A549 (cell line): Measurements from ENCODE around the gene FOSL1. TPM values are rescaled to one million over a fixed set of nuclear protein-coding genes. Genes with fewer than 3 reads are reported as not detected.
A peak's percentile ranks its signal among the peaks of the same experiment; 100 is the strongest.

Experiments
- ATAC-seq, 2 experiments: fragments of 200-7000 bp in 1 of 2; fragments of >200 bp in 1 of 2; cut with Nextera tagmentation in 1 of 2; cut with Tn5 transposase in 1 of 2; 3 replicates each; pipeline versions ENCODE4 v1.8.0 to v1.9.1; 2018 to 2020; ENCODE audit warnings: mild to moderate bottlenecking in 1 of 2, moderate library complexity in 1 of 2
- CTCF ChIA-PET: fragments of 300-600 bp; sonication (Branson Sonifier 250); formaldehyde crosslinking; extraction: SDS; loops from one replicate; lab custom pipeline; 2021; ENCODE audit warnings: antibody characterized with exemption, inconsistent platforms; lab: Yijun Ruan, JAX
- POLR2A ChIA-PET: fragments of 350-600 bp; formaldehyde crosslinking; extraction: SDS; loops from one replicate; lab custom pipeline; 2021; ENCODE audit warnings: antibody characterized with exemption, inconsistent platforms; lab: Yijun Ruan, JAX
- DNase-seq, 2 experiments: peaks; one replicate each; pipeline versions ENCODE4 v3.0.0 to v3.0.0-alpha.2; 2011 to 2016; ENCODE audit warnings: low read depth in 1 of 2, low spot score in 1 of 2
- FAIRE-seq: peaks from 2 replicates; lab custom pipeline; 2011; peaks lifted over from hg19 to GRCh38; lab: Jason Lieb, UNC
- H3K27ac ChIP-seq, 2 experiments: fragments of >200 bp; sonication (Bioruptor Twin); formaldehyde crosslinking; 3 replicates each; pipeline ENCODE4 v1.5.1; 2016 to 2017
- H3K4me1 ChIP-seq: fragments of >200 bp; sonication (Bioruptor Twin); formaldehyde crosslinking; 3 replicates; pipeline ENCODE4 v1.6.1; 2016
- H3K4me2 ChIP-seq: fragments of >200 bp; sonication (Bioruptor Twin); formaldehyde crosslinking; 3 replicates; pipeline ENCODE4 v1.6.1; 2016
- H3K4me3 ChIP-seq: fragments of >200 bp; sonication (Bioruptor Twin); formaldehyde crosslinking; 3 replicates; pipeline ENCODE4 v1.5.1; 2016
- H3K9me3 ChIP-seq: fragments of >200 bp; sonication (Bioruptor Twin); formaldehyde crosslinking; 3 replicates; pipeline ENCODE4 v1.6.1; 2016
- CBX2 ChIP-seq: fragments of 200-600 bp; sonication (generic); IDR thresholded peaks from 2 replicates; pipeline ENCODE4 v1.6.1; 2016; ENCODE audit warnings: low read depth, mild to moderate bottlenecking, borderline replicate concordance
- CBX8 ChIP-seq: fragments of 200-600 bp; sonication (generic); IDR thresholded peaks from 2 replicates; pipeline ENCODE4 v1.6.1; 2016
- CEBPB ChIP-seq, 2 experiments: fragments of >200 bp in 1 of 2; sonication (Bioruptor Twin) in 1 of 2; formaldehyde crosslinking in 1 of 2; IDR thresholded peaks; 2 replicates each; pipeline ENCODE4 v1.6.1; 2012 to 2016
- CHD2 ChIP-seq: fragments of 150-350 bp; IDR thresholded peaks from 2 replicates; pipeline ENCODE4 v1.6.1; 2014; ENCODE audit warnings: low read length; ENCODE audit not compliant: partially characterized antibody
- CHD4 ChIP-seq: fragments of 200-600 bp; sonication (generic); IDR thresholded peaks from 2 replicates; pipeline ENCODE4 v1.6.1; 2016; ENCODE audit warnings: antibody characterized with exemption, mild to moderate bottlenecking, borderline replicate concordance
- CTCF ChIP-seq: fragments of >200 bp; sonication (Bioruptor Twin); formaldehyde crosslinking; IDR thresholded peaks from 3 replicates; pipeline ENCODE4 v1.5.1; 2016
- E2F6 ChIP-seq: IDR thresholded peaks from 2 replicates; pipeline ENCODE4 v1.6.1; 2012; ENCODE audit warnings: low read depth, borderline replicate concordance
- EP300 ChIP-seq, 2 experiments: fragments of >200 bp; sonication (Bioruptor Twin); formaldehyde crosslinking; IDR thresholded peaks; 2 replicates in 1 of 2; 3 replicates in 1 of 2; pipeline ENCODE4 v1.6.1; 2016 to 2017
- FOSB ChIP-seq: fragments of 250-450 bp; sonication (Bioruptor Pico); IDR thresholded peaks from 2 replicates; pipeline ENCODE4 v1.5.0; 2020; ENCODE audit warnings: mild to moderate bottlenecking, moderate library complexity
- FOXS1 ChIP-seq: fragments of 250-450 bp; sonication (Bioruptor Pico); IDR thresholded peaks from 2 replicates; pipeline ENCODE4 v1.5.0; 2020; ENCODE audit warnings: mild to moderate bottlenecking, moderate library complexity
- HDAC2 ChIP-seq: fragments of 200-600 bp; sonication (generic); IDR thresholded peaks from 2 replicates; pipeline ENCODE4 v1.6.1; 2016
- HOXA7 ChIP-seq: fragments of 250-450 bp; sonication (Bioruptor Pico); IDR thresholded peaks from 2 replicates; pipeline ENCODE4 v1.5.0; 2020; ENCODE audit warnings: mild to moderate bottlenecking, moderate library complexity
- HOXB13 ChIP-seq: fragments of 250-450 bp; sonication (Bioruptor Pico); IDR thresholded peaks from 2 replicates; pipeline ENCODE4 v1.5.0; 2020; ENCODE audit warnings: low read depth, mild to moderate bottlenecking, moderate library complexity
- JUN ChIP-seq, 2 experiments: fragments of >200 bp; sonication (Bioruptor Twin); formaldehyde crosslinking; IDR thresholded peaks; 2 replicates in 1 of 2; 3 replicates in 1 of 2; pipeline ENCODE4 v1.6.1; 2016 to 2017
- JUNB ChIP-seq: fragments of >200 bp; sonication (Bioruptor Twin); formaldehyde crosslinking; IDR thresholded peaks from 2 replicates; pipeline ENCODE4 v1.6.1; 2016
- MAFK ChIP-seq: fragments of 450-650 bp; IDR thresholded peaks from 2 replicates; pipeline ENCODE4 v1.6.1; 2014; ENCODE audit not compliant: partially characterized antibody
- MYC ChIP-seq: IDR thresholded peaks from 2 replicates; pipeline ENCODE4 v1.6.1; 2012; ENCODE audit warnings: mild to moderate bottlenecking, inconsistent platforms, low read length, improper control_type of control experiment, borderline replicate concordance
- NFE2L2 ChIP-seq: fragments of 150-350 bp; conservative IDR thresholded peaks from 2 replicates; pipeline ENCODE4 v1.6.1; 2014; ENCODE audit warnings: low read length
- NPAS2 ChIP-seq: fragments of 250-450 bp; sonication (Bioruptor Pico); IDR thresholded peaks from 2 replicates; pipeline ENCODE4 v1.8.0; 2022; ENCODE audit warnings: mild to moderate bottlenecking, moderate library complexity, borderline replicate concordance
- POLR2A ChIP-seq: IDR thresholded peaks from 2 replicates; pipeline ENCODE4 v1.6.1; 2012; ENCODE audit warnings: mild to moderate bottlenecking, low read length
- RAD21 ChIP-seq, 2 experiments: fragments of >200 bp in 1 of 2; sonication (Bioruptor Twin) in 1 of 2; formaldehyde crosslinking in 1 of 2; IDR thresholded peaks in 1 of 2; conservative IDR thresholded peaks in 1 of 2; 2 replicates in 1 of 2; 3 replicates in 1 of 2; pipeline ENCODE4 v1.6.1; 2012 to 2018; ENCODE audit warnings: inconsistent platforms in 1 of 2
- RCOR1 ChIP-seq: fragments of 150-350 bp; IDR thresholded peaks from 2 replicates; pipeline ENCODE4 v1.6.1; 2014; ENCODE audit warnings: antibody characterized with exemption, low read length, low read depth
- REST ChIP-seq: fragments of 200-600 bp; sonication (generic); IDR thresholded peaks from 2 replicates; pipeline ENCODE4 v1.6.1; 2016; ENCODE audit warnings: antibody characterized with exemption, mild to moderate bottlenecking, moderate library complexity
- RFX5 ChIP-seq: fragments of 450-650 bp; IDR thresholded peaks from 2 replicates; pipeline ENCODE4 v1.7.1; 2014; ENCODE audit warnings: antibody characterized with exemption, mild to moderate bottlenecking, moderate library complexity
- RNF2 ChIP-seq: fragments of 200-600 bp; sonication (generic); IDR thresholded peaks from 2 replicates; pipeline ENCODE4 v1.6.1; 2016; ENCODE audit warnings: low read depth, mild to moderate bottlenecking, antibody characterized with exemption, moderate library complexity, borderline replicate concordance
- SMC3 ChIP-seq: fragments of >200 bp; sonication (Bioruptor Twin); formaldehyde crosslinking; IDR thresholded peaks from 3 replicates; pipeline ENCODE4 v1.6.1; 2018; ENCODE audit warnings: inconsistent platforms
- TFCP2L1 ChIP-seq: fragments of 250-450 bp; sonication (Bioruptor Pico); IDR thresholded peaks from 2 replicates; pipeline ENCODE4 v1.5.0; 2021; ENCODE audit warnings: mild to moderate bottlenecking
- TP53 ChIP-seq: fragments of 250-450 bp; sonication (Bioruptor Pico); IDR thresholded peaks from 2 replicates; pipeline ENCODE4 v1.5.0; 2021; ENCODE audit warnings: mild to moderate bottlenecking, moderate library complexity
- ZC3H11A ChIP-seq: fragments of 450-650 bp; IDR thresholded peaks from 2 replicates; pipeline ENCODE4 v1.6.1; 2014; ENCODE audit warnings: antibody characterized with exemption, mild to moderate bottlenecking
- ZFP36 ChIP-seq: fragments of 450-650 bp; IDR thresholded peaks from 2 replicates; pipeline ENCODE4 v1.6.1; 2014; ENCODE audit warnings: borderline replicate concordance; ENCODE audit not compliant: partially characterized antibody
- ZNF302 ChIP-seq: fragments of 250-450 bp; sonication (Bioruptor Pico); IDR thresholded peaks from 2 replicates; pipeline ENCODE4 v1.9.0; 2021; ENCODE audit warnings: inconsistent platforms, mild to moderate bottlenecking, moderate library complexity
- ZSCAN20 ChIP-seq: fragments of 250-450 bp; sonication (Bioruptor Pico); IDR thresholded peaks from 2 replicates; pipeline ENCODE4 v1.8.0; 2022; ENCODE audit warnings: mild to moderate bottlenecking, moderate library complexity
- WGBS: methylation state at CpG from one replicate; pipeline ENCODE4 v1.1.6; 2017; ENCODE audit errors: missing lambda C conversion rate; 5-methylcytosine and 5-hydroxymethylcytosine counted together
- polyA plus RNA-seq, 4 experiments: library from polyadenylated mRNA; depleted of rRNA in 3 of 4; stranded (reverse); fragments of >200 nt; fragmentation: RNase III in 1 of 4; extraction: RNeasy Plus Mini Kit Qiagen cat#74134 plus additional on column Dnase treatment in 1 of 4; gene quantifications; 2 replicates in 3 of 4; 3 replicates in 1 of 4; pipeline ENCODE4 v1.2.3, GENCODE V29; 2011 to 2017
- TF ChIP-seq, protein P1 (sequence below): IDR thresholded peaks from 2 replicates; pipeline ENCODE4 v1.6.1; 2012
- TF ChIP-seq, protein P2 (sequence below): fragments of >200 bp; sonication (Bioruptor Twin); formaldehyde crosslinking; IDR thresholded peaks from 2 replicates; pipeline ENCODE4 v1.6.1; 2016

The FOSL1 gene
- polyA plus RNA-seq, 2 of the 4 experiments (the other 2 are of a cell fraction), result 6.7 to 24.1 TPM

DNA sequence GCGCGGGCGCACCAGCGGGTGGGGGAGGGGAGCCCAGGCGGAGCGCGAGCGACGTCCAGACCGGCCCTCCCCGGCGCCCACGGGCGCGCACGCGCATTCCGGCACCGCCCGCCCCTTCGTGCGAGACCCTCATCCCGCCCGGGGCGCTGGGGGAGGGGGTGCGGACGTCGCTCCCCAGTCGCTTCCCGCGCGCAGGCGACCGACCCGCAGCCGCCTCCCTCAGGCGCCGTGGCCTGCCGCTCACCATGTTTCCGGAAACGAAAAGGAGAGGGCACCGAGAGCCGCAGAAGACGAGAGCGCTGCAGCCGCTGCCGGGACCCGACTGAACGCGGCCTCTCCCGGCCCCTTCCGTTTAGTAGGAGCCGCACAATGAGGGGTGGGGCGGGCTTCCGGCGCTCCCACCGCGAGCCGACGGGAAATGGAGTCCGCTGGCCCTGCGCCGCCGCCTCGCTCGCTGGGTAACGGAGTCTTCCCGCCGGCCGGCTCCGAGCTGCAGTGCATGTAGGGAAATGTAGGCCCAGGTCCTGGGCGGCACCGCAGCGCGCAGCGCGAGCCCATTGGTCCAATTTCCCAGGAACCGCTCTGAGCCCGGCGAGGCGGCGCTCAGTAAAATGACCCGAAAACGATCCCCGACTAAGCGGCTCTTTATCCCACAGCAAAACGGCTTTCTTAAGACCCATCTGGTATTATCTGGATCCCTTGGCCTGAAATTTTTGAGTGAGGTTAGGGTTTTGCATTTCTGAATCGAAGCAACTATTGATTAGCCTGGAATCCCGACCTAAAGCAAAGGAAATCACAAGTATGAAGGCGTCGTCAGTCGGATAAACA, 42.1 kb downstream of the FOSL1 start, which contains the start of gene CFL1:
CFL1 (minus strand) TSS at position 328 of the 828 bp plus-strand sequence; CDS start at position 247, 81 bp downstream.
- ATAC-seq, result peak; percentile 55 to 76
- peak within 1 kb of the TSS; percentile 88 for H3K4me2 ChIP-seq
- FAIRE-seq, result no peak
- no peak for TF ChIP-seq RAD21 (conservative IDR thresholded peaks at IDR 0.05 in 1 of 2, IDR thresholded peaks at IDR 0.05 in 1 of 2)
- TF ChIP-seq ZFP36, result no peak
- no peak for TF ChIP-seq CBX8
- no peak for TF ChIP-seq CBX2
- 0 out of 3 replicates have a peak, but pooled peaks have one; percentile 11 for TF ChIP-seq SMC3
- no peak for TF ChIP-seq NPAS2
- peak; percentile 35 for TF ChIP-seq CHD2
- TF ChIP-seq RCOR1, result no peak
- no peak for TF ChIP-seq ZC3H11A
- peak; percentile 96 to 99 for TF ChIP-seq JUN (IDR thresholded peaks at IDR 0.05)
- no peak; a peak in 1 of 4 replicates for TF ChIP-seq CEBPB (IDR thresholded peaks at IDR 0.05)
- no peak; a peak in 1 of 5 replicates for TF ChIP-seq EP300 (IDR thresholded peaks at IDR 0.05)
- TF ChIP-seq FOSB (CRISPR knock-in tag), result no peak
- no peak for TF ChIP-seq CTCF
- no peak for TF ChIP-seq CHD4
- no peak for TF ChIP-seq FOXS1 (CRISPR knock-in tag)
- TF ChIP-seq TFCP2L1 (CRISPR knock-in tag), result peak; percentile 71
- no peak for TF ChIP-seq HOXB13 (CRISPR knock-in tag)
- no peak for TF ChIP-seq JUNB
- peak; percentile 56; the same call in 1 of the 2 replicates for TF ChIP-seq REST
- no peak for TF ChIP-seq ZSCAN20
- TF ChIP-seq, protein P1, sequence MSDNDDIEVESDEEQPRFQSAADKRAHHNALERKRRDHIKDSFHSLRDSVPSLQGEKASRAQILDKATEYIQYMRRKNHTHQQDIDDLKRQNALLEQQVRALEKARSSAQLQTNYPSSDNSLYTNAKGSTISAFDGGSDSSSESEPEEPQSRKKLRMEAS, result peak; percentile 34; the same call in 1 of the 2 replicates
- TF ChIP-seq, protein P2, sequence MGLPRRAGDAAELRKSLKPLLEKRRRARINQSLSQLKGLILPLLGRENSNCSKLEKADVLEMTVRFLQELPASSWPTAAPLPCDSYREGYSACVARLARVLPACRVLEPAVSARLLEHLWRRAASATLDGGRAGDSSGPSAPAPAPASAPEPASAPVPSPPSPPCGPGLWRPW, result no peak
- TF ChIP-seq HOXA7, result no peak
- no peak for TF ChIP-seq MAFK
- no peak for TF ChIP-seq ZNF302
- no peak for TF ChIP-seq MYC
- TF ChIP-seq E2F6, result peak; percentile 65; the same call in 1 of the 2 replicates
- peak; percentile 76 for TF ChIP-seq TP53
- no peak for TF ChIP-seq HDAC2
- peak; percentile 97 for TF ChIP-seq POLR2A
- TF ChIP-seq NFE2L2, result no peak
- no peak for TF ChIP-seq RNF2
- 0 out of 2 replicates have a peak, but pooled peaks have one; percentile 44 for TF ChIP-seq RFX5

More for the DNA sequence above, 42.1 kb downstream of the FOSL1 start, which contains the start of gene CFL1:
- Histone ChIP-seq H3K27ac (peak within 1 kb of the TSS; percentile 95 to 97), H3K9me3 (no peaks in the 10 kb centered on the region), H3K4me1 (peaks cover 33% of the 10 kb centered on the region), H3K4me3 (peak within 1 kb of the TSS; percentile 70)
- WGBS, result 1% methylated on average over 34 of the region's 92 CpGs
- DNase-seq, result peak; percentile 90 to 99
- POLR2A ChIA-PET, result interaction anchor here (0.5 to 3.4 kb wide), 19 partner anchors 9 to 363 kb away, joined by 3 to 36 read pairs (median 5); partner anchors contain the start of genes CCDC85B, EFEMP2, FIBP and KAT5
- CTCF ChIA-PET, result interaction anchor here (0.7 to 7.6 kb wide), 6 partner anchors 12 to 79 kb away, joined by 3 to 195 read pairs (median 8); partner anchors contain the start of genes CCDC85B, EFEMP2 and FIBP
